Astrocyte of the spinal cord (primary cell): ENCODE results near the gene TFAP2A.

Experiments used
- DNase-seq: peaks from one replicate; pipeline ENCODE4 v3.0.0; 2011; ENCODE audit warnings: low read depth, low spot score
- H3K4me3 ChIP-seq: 2 replicates; pipeline ENCODE4 v1.5.1; 2011; ENCODE audit warnings: low read depth, mild to moderate bottlenecking, low read length, moderate library complexity
- in situ Hi-C: cut with HindIII; loops from 2 replicates; pipeline ENCODE4 v1.10.0; 2017; ENCODE audit warnings: low sequenced_read_pairs
- TF ChIP-seq, protein P1 (sequence below): IDR thresholded peaks from 2 replicates; pipeline ENCODE4 v1.5.1; 2012; ENCODE audit warnings: low read depth, mild to moderate bottlenecking, low read length, inconsistent platforms

Gene TFAP2A

DNA sequence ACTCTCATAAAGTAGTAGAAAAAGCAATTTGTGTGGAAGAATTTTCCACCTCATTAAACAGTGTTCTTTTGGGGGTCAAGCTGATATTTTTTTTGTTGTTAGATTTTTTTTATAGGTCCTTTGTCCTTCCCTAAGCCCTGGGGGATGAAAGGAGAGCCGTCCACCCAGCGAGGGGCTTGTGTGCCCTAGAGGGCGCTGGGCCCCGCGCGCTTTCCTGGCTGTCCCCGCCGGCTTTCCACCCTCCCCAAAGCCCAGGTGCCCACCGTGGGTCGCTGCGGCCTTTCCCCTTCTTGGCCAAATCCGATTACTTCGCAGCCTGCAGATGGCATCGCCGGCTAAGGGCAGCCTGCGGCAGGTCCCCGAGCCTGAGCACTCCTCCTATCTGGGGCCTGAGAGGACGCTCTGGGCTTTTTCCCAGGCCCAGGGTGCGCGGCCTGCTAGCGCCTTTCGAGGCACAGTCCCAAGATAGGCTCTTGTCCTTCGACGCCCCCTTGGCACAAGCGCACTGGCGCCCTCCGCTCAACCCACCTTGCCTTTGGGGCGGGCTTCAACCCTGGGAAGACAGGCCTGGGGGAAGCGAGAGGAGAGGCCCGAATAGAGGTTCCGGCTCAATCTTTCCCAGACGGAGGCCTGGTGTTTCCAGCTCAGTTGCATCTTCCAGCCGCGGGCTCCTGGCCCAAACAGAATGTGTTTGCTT is 33.6 kb downstream of the TFAP2A start:
- in situ Hi-C loops, result no loop called here
- TF ChIP-seq, protein P1, sequence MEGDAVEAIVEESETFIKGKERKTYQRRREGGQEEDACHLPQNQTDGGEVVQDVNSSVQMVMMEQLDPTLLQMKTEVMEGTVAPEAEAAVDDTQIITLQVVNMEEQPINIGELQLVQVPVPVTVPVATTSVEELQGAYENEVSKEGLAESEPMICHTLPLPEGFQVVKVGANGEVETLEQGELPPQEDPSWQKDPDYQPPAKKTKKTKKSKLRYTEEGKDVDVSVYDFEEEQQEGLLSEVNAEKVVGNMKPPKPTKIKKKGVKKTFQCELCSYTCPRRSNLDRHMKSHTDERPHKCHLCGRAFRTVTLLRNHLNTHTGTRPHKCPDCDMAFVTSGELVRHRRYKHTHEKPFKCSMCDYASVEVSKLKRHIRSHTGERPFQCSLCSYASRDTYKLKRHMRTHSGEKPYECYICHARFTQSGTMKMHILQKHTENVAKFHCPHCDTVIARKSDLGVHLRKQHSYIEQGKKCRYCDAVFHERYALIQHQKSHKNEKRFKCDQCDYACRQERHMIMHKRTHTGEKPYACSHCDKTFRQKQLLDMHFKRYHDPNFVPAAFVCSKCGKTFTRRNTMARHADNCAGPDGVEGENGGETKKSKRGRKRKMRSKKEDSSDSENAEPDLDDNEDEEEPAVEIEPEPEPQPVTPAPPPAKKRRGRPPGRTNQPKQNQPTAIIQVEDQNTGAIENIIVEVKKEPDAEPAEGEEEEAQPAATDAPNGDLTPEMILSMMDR, result no peak
- H3K4me3 ChIP-seq, result no peak overlapping the region
- DNase-seq, result no peak

GRCh38 chr6:10375391-10375969 is 39.4 kb downstream of the TFAP2A start:
- H3K4me3 ChIP-seq, result no peak overlapping the region
- no peak for DNase-seq
- in situ Hi-C loops, result no loop called here
- TF ChIP-seq, protein P1, result no peak

GRCh38 chr6:10373642-10374359 is 41.1 kb downstream of the TFAP2A start:
- TF ChIP-seq, protein P1, result no peak
- no peak overlapping the region for H3K4me3 ChIP-seq
- no peak for DNase-seq
- in situ Hi-C loops, result no loop called here

DNA sequence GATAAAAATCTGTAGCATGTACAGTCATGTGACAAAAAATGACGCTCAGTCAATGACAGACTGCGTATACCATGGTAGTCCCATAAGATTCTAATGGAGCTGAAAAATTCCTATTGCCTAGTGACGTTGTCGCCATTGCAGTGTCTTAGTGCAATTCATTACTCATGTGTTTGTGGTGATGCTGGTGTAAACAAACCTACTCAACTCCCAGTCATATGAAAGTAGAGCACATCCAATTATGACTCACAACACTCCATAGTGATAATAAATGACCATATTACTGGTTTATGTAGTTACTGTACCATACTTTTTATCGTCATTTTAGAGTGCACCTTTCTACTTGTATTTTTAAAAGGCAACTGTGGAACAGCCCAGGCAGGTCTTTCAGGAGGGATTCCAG is 45.0 kb downstream of the TFAP2A start:
- no peak for DNase-seq
- TF ChIP-seq, protein P1, result no peak
- in situ Hi-C loops, result no loop called here
- no peak overlapping the region for H3K4me3 ChIP-seq

DNA sequence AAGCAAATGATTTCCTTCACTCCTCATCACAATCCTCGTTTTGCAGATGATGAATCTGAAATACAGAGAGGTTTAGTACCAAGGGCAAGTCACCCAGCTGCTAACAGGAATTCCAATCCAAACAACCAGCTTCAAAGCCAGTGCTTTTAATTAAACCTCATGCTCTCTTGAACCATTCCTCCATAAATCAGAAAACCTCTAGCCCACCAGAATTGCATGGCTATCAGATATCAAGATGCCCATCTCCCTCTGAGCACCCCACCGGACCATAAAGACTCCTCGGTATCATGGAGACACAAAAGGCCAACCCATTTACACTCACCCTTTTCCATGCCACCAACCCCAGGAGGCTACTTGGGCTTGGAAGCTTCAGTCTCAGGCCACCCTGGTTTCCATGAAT is 46.0 kb downstream of the TFAP2A start:
- no peak overlapping the region for H3K4me3 ChIP-seq
- TF ChIP-seq, protein P1, result no peak
- DNase-seq, result no peak
- in situ Hi-C loops, result no loop called here

GRCh38 chr6:10363911-10364310 is 51.0 kb downstream of the TFAP2A start:
- DNase-seq, result no peak
- no peak overlapping the region for H3K4me3 ChIP-seq
- TF ChIP-seq, protein P1, result no peak
- in situ Hi-C loops, result no loop called here
